GM19351 (cell line): Measurements from ENCODE around the gene CHAT.

Source experiments
- ATAC-seq: cut with Tn5 transposase; IDR thresholded peaks from one replicate; pipeline ENCODE4 v1.9.1; 2021; ENCODE audit warnings: mild to moderate bottlenecking, moderate library complexity; ENCODE audit not compliant: unreplicated experiment

CHAT gene

GRCh38 chr10:49651039-49651835, 37.4 kb downstream of the CHAT start:
- ATAC-seq = no peak

DNA sequence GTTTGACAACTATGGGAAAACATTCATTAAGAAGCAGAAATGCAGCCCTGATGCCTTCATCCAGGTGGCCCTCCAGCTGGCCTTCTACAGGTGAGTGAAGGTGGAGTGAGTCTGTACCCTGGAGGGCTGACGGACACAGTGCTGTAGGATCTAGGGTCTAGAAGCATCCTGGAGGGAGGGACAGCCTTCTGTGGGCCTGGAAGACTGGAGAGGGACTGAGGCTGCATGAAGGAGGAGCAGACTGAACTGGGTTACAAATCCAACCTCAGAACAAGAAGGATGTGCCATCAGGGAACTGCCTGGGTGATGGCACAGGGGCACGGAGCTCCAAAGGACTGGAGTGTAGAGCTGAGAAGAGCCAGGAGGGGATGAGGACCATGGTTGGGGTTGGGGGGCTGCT, 38.1 kb downstream of the CHAT start:
- ATAC-seq = no peak

DNA sequence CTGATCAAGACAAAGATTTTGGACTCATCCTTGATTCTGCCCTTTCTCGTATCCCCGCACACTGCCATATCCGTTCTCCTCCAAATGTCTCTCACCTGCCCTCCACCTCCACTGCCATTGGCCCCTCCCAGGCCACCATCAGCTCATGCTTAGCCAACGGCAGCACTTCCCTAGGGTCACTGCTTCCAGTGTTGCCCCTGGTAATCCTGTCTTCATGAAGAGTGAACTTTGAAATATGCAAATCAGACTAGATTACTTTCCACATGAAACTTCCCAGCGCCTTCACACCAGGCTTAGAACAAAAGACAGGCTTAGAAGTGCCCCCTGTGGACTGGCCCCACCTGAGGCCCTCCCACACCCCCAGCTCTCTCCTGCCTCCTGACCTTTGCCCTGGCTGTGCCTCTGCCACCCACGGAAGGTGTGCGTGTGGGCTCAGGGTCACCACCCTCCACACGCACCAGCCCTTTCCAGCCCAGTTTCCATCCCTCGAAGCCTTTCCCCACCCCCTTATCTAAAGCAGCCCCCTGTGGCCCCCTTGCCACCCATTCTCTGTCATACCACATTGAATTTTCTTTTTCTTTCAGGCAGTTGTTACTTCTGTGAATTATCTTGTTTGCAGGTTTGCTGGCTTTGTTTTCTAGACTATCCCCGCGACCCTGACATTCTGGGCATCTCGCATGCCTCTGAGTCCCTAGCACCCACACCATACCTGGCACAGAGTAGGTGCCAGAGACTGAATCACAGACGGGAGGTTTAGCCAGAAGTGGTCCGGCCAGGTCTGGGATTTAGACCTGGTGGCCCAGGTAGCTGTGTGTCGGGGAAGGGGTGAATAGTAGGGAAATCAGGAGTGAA, 38.8 kb downstream of the CHAT start:
- no peak for ATAC-seq

- ATAC-seq = no peak
These were observed 39.6 kb downstream of the CHAT start for GRCh38 chr10:49653273-49653929.

- no peak for ATAC-seq
These were observed 40.3 kb downstream of the CHAT start for GRCh38 chr10:49654036-49654693.

DNA sequence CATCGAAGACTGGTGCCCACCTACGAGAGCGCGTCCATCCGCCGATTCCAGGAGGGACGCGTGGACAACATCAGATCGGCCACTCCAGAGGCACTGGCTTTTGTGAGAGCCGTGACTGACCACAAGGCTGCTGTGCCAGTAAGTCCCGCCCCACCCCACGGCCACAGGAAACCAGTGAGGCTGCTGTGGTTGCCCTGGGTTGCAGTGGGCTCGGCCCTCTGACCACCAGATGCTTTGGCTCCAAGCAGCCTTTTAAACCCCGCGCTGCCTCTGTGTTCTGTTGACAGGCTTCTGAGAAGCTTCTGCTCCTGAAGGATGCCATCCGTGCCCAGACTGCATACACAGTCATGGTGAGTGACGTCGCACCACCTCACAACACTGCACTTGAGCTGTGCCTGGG, 41.3 kb downstream of the CHAT start:
- ATAC-seq = no peak

- no peak for ATAC-seq
These were observed 43.1 kb downstream of the CHAT start for GRCh38 chr10:49656845-49657493.

- no peak for ATAC-seq
These were observed 43.8 kb downstream of the CHAT start for GRCh38 chr10:49657606-49658005.

GRCh38 chr10:49661140-49661856, 47.5 kb downstream of the CHAT start:
- ATAC-seq = no peak

DNA sequence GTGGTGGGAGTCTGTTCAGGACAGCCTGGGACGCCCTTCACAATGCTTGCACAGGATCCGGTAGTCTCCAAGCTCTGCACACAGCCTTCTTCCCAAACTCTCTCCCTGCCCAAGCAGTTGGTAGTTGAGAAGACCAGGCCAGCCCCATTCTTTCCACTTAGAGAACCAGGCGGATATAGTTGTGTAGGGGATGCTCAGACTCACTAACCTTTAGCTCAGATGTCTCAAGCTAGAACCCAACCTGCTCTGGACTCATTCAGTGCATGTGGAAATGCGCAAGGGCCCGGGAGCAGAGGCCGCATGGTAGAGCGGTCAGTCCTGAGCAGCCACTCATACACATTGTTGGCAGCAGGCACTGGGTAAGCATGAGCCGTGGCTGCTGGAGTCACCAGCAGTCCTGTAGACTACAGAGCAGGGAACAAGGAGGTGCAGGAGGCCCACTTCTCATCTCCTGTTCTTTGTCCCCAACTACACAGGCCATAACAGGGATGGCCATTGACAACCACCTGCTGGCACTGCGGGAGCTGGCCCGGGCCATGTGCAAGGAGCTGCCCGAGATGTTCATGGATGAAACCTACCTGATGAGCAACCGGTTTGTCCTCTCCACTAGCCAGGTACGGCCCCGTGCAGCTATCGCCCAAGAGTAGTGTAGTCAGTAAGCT, 48.5 kb downstream of the CHAT start:
- no peak for ATAC-seq

DNA sequence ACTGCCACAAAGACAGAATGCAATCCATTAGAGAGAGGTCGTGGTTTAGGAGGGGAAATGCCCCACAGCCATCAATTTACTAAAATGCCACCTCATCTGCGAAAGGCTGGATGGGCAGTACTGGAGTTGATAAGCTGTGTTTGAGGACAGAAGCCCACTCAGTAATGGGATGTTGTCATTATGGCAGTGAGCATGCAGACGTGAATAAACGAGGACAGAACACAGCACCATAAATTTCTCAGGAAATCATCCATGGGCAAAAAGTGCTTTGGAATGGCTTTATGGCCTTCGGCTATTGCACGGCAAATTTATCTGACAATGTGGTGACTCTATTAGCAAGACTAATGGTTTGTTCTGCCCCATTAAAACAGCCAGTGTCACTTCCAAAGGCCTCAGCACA, 49.8 kb downstream of the CHAT start:
- no peak for ATAC-seq

- ATAC-seq = no peak
These were observed 50.4 kb downstream of the CHAT start for GRCh38 chr10:49664006-49664841.

GRCh38 chr10:49664842-49665355, 51.1 kb downstream of the CHAT start:
- no peak for ATAC-seq

DNA sequence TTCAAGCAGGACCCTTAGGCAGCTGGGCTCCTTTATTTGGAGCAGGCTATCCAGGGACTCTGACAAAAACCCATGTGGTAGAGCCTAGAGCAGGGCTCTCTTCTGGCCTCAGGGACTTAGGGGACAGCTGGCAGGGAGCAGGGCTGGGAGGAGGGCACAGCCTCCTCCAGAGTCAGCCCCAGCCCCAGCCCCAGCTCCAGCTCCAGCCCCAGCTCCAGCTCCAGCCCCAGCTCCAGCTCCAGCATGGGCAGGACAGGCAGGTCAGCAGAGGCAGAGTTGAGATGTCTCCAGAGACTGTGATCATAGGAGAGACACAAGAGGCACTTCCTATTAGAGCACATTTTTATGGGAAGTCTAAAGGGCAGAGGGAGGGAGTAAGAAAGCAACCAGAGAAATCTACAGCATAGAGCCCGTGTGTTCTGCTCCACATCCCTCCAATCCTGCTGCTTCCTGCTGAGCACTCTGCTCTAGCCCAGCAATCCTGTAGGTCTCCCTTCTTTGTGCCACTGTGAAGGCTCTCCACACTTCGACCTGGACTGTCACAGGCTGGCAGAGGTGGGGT, 52.3 kb downstream of the CHAT start:
- no peak for ATAC-seq

DNA sequence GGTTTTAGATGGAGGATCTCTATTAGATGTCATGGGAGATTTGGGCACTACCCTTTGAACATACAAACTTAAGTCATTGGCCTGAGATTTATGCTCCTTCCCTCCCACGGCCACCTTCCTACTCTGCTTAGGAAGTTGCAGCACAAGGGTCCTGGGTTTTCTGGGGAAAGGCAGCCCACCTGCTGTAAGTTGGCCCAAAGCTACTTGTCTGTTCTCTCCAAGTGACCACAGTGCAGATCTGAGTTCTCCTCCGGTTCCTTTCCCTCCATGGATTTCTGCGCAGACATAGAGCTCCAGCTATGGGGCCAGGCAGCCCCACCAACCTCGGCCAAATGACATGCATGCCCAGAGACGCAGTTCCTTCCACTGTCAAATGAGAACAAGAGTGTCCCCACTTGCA, 52.8 kb downstream of the CHAT start:
- ATAC-seq = no peak

GRCh38 chr10:49667991-49668390, 54.2 kb downstream of the CHAT start:
- ATAC-seq = no peak

- ATAC-seq = no peak
These were observed 54.8 kb downstream of the CHAT start for GRCh38 chr10:49668684-49669083.
